NOMO-1 treated with DMSO at 0.1 percent for 48 hours (cell line): Measurements from ENCODE around the gene ATG7.
"Not testable (repeated sequence)": the region's sequence is repeated elsewhere in the genome, so short reads cannot be mapped to it uniquely, and the experiment has no call there.

Experiments used
- DNase-seq: peaks from one replicate; lab custom pipeline; 2025; ENCODE audit not compliant: unreplicated experiment; lab: John Stamatoyannopoulos, UW

ATG7 gene

DNA sequence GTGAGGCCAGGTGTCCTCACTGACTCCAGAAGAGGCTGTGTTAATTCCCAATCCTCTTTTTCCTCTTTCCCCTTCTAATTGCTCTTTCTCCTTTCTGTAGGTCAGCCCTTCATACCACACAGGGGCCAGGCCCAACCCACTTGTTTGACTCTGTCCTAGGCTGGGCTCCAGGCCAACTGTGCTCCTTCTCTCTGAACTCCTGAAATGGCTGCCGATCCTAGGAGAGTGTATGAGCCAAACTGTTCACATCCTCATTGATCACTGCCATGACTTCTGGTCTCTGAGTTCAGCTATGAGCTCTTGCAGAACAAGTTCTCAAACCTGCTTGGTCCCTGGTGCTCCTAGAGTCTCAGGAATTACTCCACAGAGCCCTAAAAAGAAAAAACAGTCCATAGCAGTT, 226.4 kb downstream of the ATG7 start:
- DNase-seq: peak; percentile 11

DNA sequence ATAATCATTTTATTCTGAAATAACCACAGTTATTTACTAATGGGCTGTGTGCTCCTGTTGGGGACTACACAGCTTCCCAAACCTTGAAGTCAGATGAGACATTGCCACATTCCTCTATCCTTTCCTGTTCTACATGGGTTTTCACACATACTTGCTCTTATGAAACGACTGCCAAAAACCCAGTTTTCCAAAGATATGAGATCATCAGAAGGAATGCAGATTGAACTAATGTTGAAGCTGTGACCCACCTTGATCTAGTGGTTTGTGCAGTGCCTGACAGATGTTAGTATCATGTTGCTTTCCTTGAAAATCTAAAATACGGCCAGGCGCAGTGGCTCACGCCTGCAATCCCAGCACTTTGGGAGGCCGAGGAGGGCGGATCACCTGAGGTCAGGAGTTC, 226.9 kb downstream of the ATG7 start:
- no peak for DNase-seq

DNA sequence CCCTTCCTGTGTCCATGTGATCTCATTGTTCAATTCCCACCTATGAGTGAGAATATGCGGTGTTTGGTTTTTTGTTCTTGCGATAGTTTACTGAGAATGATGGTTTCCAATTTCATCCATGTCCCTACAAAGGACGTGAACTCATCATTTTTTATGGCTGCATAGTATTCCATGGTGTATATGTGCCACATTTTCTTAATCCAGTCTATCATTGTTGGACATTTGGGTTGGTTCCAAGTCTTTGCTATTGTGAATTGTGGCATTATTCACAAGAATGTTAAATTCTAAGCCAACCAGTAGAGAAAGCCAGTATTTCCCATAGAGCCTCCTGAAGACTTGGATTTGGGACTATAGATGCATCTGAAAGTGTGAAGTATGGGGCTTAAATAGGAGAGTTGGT, 230.2 kb downstream of the ATG7 start:
- DNase-seq: not testable (repeated sequence)

DNA sequence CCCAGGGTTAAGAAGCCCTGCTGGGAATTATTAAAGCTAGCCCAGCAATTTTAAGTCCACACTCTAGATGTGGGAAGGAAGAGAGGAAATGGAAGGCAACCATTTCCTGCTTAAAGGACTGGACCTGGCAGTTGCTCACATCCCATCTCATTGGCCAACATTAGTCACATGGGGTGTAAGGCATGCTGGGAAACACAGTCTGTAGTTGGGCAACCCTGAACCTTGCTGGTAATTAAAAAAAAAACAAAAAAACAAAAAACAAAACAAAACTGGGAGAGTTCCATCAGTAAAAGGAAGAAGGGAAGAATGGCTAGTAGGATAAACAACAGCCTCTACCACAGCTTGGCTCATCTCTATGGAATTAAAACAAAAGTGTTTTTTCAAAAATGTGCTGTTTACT, 235.5 kb downstream of the ATG7 start:
- no peak for DNase-seq

DNA sequence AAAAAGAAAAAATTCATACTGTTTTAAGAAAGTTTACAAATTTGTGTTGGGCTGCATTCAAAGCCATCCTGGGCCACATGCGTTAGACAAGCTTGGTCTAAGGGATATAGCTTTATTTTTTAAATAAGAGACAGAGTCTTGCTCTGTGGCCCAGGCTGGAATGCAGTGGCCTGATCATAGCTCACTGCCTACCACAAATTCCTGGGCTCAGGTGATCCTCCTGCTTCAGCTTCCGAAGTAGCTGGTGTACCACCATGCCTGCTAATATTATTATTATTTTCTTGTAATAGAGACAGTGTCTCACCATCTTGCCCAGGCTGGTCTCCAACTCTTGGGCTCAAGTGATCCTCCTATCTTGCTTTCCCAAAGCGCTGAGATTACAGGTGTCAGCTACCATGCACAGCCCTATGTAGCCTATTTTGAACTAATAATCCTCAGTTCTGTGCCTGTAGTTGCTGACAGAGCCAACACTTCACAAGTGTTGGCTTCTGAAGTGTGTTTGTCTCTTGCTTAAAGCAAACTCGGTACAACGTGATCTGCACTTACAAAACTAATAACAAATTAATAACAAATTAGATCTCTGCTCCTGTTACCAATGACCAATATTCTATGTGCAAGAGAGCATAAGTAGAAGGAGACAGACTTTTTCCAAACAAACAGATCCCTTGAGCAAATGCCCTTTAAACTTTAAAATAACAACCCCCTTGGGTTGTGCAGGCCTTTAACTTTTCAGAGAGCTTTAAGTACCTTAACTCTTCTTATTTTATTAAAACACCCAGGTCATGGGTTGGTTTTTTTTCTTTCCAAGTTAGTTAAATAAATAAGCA, 236.4 kb downstream of the ATG7 start:
- no peak for DNase-seq

DNA sequence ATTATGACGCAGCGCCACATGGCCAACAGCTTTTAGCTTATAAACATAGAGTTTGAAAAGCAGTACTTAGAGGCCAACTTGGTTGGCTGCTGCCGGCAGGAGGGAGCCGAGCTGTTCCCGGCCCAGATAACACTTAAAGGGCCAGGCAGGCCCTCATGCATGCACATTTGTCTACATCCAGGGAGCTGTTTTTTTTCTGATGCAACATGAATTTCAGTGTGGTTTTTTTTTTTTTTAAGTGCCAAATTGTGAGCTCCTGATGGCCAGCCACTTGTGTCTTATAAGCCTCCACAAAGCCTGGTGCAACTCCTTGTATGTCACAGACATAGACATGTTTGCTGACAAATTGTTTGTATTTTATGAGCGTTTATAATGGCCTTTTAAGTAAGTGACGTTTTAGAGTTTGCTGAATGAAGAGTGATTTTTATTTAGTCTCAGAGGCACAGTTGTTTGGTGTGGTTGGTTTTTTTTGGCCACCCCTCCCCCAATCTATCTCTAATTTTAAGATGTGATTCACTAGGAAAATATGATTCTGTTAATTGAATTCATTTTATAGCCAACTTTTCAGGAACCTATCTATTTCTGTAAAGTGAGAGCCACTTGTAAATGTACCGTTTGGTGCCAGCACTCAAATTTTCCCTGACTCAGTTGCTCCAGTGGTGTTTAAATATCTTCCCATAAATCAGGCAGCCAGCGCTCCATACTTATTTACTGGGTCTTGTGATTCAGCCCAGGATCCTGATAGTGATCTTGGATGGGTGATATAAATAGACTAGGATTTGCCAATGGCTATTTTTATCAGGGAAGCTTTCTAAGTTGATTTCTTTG, 237.2 kb downstream of the ATG7 start:
- DNase-seq: no peak

DNA sequence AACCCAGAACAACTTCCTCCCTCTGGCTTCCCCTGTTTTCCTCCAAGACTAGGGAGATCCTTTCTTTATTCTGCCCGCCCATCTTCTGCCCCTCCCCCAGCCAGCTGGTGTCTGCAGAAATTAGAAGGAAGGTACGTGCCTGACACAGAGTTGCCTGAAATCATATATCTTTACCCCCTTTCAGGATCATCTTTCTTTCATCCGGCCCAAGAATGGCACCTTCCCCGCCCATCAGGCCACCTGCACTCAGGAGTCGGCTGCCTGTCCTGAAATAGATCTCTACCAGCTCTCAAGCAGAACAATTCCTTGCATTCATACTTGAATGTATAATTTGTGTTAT, 237.8 kb downstream of the ATG7 start:
- no peak for DNase-seq

DNA sequence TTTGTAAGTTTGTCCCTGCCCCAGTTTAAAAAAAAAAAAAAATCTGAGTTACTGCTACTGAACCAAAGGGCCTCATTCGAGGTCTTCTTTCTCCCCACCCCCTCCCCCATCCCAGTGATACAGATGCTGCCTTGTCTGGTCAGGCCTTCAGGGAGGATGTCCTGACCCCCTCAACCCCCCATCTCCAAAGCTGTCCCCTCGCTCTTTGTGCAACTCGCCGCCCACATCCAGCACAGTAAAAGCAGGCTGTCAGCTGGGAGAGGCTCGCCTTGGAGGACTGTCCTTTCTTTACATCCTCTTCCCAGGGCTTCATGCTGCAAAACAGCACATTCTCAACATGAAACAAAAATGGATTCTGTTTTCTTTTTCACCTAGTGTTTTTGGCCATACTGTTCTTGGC, 238.2 kb downstream of the ATG7 start:
- no peak for DNase-seq

DNA sequence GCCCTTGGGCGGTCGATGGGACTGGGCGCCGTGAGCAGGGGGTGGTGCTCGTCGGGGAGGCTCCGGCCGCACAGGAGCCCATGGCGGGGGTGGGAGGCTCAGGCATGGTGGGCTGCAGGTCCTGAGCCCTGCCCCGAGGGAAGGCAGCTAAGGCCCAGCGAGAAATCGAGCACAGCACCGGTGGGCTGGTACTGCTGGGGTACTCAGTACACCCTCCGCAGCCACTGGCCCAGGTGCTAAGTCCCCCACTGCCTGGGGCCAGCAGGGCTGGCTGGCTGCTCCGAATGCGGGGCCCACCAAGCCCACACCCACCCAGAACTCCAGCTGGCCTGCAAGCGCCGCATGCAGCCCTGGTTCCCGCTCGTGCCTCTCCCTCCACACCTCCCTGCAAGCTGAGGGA, 239.4 kb downstream of the ATG7 start:
- DNase-seq: not testable (repeated sequence)

DNA sequence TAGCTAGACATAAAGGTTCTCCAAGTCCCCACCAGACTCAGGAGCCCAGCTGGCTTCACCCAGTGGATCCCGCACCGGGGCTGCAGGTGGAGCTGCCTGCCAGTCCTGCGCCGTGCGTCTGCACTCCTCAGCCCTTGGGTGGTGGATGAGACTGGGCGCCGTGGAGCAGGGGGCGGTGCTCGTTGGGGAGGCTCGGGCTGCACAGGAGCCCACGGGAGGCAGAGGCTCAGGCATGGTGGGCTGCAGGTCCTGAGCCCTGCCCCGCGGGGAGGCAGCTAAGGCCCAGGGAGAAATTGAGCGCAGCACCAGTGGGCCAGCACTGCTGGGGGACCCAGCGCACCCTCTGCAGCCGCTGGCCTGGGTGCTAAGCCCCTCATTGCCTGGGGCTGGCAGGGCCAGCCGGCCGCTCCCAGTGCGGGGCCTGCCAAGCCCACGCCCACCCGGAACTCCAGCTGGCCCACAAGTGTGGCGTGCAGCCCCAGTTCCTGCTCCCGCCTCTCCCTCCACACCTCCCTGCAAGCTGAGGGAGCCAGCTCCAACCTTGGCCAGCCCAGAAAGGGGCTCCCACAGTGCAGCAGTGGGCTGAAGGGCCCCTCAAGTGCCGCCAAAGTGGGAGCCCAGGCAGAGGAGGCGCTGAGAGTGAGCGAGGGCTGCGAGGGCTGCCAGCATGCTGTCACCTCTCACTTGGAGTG, 241.1 kb downstream of the ATG7 start:
- DNase-seq: not testable (repeated sequence)

DNA sequence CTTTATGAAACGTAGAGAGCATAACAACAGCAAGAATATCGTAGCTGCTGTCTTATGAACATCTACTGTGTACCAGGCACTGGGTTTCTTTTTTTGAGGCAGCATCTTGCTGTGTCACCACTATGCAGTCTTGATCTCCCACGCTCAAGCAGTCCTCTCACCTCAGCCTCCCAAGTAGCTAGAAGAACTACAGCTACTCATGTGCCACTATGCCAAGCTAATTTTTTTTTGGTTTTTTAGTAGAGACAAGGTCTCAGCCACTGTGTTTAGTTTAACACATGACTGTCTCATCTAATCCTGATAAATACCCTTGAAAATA, 241.6 kb downstream of the ATG7 start:
- no peak for DNase-seq

DNA sequence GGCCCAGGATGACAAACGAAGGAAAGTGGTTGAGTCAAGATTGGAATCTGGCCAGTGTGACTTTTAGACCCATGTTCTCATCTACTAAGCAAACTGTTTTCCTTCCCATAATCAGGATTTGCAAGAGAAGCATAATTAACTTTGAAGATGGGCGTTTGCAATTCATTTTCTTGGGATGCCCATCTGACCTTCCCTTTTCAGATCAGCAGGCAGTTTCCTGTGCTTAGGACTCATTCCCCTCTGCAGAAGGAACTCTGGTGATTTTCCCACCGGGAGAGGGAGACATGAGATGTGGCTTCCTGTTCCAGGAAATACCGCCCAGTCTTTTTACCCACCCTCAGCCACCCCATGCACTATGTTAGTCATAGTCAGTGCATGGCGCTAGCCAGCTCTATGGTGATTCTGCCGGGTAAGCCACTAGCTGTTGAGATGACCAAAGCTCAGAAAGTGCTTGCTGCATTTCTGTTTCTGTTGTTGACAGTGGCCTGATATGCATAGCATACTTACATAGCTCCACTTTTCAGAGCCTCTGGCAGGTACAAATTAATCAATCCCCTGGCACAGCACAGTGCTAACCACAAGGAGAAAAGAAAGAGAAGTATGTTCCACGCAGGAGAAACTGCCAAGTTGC, 242.1 kb downstream of the ATG7 start:
- DNase-seq: no peak

DNA sequence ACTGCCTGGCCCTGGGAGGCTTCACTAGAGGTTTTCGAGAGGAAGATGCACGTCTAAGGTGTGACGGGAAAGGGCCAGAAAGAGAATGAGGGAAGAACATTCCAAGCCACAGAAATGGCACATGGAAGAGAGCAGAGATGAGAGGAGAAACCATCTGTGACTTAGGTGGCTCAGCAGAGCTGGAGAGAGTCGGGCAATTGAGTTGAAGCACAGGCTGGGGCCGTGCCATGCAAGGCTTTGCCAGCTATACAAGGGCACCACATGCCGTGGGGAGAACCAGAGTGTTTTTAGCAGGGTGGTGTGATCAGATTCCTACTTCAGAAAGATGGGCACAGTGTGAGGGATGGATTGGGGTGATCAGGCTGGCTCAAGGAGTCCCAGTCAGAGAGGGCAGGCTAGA, 245.4 kb downstream of the ATG7 start:
- DNase-seq: no peak

DNA sequence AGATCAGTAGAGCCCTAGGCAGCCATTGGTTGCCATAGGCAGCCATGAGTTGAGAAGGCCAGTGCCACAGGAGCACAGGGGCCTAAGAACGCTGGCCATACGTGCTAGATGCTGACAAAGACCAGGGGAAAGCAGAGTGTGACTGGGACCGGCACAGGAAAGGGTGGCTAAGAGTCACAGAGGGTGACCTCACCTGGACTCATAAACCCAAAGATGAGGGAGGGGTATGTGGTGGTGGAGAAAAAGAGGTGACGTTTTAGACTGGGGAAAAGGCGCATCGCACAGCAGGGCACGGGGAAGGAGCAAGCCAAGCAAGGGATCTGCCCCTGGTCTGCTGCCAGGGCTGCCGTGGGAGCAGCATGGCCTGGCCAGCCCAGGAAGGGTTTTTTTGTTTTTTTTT, 249.0 kb downstream of the ATG7 start:
- no peak for DNase-seq

DNA sequence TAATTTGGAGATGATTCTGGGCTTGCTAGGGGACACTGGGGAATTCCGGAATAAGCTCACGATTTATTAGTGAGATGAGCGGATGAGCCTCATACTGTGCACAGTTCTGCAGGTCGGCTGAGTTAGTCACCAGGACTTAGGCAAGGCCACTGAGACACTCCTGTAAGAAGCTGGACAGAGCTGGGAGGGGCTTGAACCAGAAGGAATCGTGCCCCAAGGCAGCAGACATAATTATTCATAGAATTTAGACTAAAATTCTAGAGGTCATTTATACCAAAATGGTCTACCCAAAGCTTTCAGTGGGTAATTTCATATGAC, 250.2 kb downstream of the ATG7 start:
- DNase-seq: no peak

DNA sequence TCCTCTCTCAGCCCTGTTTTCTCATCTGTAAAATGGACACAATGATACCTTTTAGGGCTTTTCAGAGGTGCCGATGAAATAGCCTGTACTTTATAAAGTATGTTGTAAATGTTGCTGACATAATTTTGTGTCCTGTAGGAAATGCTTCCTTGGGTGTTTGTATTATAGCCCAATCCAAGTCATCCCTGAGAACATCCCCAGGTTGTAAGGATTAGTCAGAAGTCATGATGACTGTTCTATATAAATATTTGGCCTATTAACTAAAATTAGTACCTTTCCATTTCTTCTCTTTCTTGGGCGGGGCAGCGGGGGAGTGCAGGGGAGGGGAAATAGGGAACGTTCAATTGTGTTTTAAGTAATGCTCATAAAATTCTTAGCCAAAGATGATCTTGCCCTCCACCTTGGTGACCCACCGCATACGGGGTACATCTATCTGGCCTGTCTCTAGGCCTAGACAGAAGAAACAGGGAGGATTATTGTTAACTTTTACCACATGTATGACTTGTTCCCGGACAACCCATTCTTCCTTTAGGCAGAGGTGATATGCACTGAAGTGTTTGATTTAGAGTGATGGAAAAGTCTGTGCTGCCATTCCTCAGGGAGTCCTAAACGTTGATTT, 250.9 kb downstream of the ATG7 start:
- DNase-seq: no peak

DNA sequence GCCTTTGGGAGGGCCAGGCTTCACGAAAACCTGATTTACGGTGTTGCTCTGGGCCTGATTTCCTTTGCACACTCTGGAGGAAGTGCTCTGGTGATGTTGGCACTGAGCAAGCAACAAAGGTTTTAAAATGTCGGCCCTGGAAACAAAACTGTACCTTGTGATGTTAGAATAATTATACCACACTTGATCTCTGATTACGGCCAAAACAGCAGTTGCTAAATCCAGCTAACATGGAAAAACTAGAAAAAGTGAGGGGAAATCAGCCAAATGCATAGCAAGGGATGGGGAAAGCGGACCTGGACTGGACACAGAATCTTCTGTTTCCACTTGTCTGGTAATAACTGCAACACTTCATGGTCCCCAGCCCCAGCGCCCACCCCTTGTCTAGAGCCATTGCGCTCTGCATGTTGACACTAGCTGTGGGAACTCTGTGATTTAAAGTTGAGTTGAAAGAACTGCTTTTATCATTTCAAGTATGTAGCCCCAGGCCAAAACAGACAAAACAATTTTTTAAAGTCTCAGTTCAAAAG, 251.4 kb downstream of the ATG7 start:
- no peak for DNase-seq

DNA sequence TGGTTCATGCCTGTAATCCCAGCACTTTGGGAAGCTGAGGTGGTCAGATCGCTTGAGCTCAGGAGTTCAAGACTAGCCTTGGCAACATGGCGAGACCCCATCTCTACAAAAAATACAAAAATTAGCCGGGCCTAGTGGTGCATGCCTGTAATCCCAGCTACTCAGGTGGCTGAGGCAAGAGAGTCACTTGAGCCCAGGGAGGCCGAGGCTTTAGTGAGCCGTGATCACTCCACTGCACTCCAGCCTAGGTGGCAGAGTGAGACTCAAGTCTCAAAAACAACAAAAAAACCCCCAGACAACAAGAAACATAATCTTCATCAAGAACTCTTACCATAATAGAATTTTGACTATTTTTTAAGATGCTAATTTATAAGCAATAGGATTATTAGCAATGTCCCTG, 253.9 kb downstream of the ATG7 start:
- DNase-seq: not testable (repeated sequence)

DNA sequence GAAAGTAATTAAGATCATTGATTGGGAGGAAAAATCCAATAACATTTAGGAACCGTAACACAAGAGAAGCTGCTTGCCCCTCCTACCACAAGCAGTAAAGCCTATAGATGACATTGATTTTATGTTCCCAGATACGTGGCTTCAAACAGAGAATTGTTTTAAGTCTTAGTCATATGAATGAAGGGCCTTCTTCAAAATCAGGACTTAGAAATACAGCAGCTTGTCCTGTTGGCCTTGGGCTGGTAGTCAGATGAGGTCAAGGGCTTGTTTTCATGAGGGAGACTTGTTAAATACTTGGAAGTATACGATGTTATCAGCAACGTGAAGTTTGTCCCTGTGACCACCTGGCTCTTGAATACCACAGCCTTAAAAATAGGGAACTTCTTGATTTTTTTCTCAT, 257.1 kb downstream of the ATG7 start:
- no peak for DNase-seq

DNA sequence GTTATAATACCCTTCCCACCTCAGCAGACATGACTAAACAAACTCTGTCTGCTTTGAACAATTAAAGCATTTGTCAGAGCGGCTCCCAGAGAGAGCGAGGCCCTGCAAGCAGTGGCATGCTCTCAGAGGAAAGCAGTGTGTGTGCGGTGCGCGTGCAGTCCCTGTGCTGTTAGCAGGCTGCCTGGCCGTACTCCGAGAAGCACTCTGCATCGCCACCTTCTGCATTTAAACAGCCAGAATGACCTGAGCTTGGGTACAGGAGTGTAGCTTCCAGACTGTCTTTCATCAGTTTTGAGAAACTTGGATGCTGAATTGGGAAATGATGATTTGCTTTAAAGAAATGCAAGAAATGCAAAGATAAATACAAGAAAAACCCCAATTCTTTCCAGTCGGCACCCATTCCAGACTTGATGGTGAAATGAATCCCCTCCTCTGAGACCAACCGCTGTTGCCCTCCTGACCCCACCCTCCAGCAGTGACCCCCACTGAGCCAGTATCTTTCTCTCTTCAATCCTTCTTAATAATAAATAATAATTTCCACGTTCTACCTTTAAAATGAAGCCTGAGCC, 258.0 kb downstream of the ATG7 start:
- no peak for DNase-seq

DNA sequence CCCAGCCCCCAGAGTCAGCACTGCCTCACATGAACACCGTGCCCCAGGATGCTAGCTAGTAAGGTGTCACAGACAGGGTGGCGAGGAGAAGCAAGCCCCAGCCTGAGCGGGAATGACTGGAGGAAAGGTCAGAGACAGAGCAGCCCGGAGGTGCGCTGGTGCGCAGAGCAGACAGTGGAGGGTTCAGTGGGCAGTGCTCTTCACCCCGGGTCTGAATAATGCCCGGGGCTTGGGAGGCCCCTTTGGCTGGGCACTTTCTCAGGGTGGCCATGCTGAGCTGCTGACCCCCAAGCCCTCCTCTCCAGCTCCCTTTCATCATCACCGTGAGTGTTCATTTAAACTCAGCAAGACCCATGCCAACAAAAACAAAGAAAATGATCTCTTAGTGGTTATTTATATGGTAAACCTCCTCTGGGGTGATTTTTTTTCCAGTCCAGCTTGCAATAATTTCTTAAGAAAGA, 260.8 kb downstream of the ATG7 start:
- no peak for DNase-seq
